Peyer's patch (tissue), 4 donors: ENCODE data around the gene TPD52L2.

Experiments used
- POLR2A ChIP-seq, 2 donors: fragments of 450-650 bp; IDR thresholded peaks; one replicate each; pipeline ENCODE4 v1.5.1; 2017; ENCODE audit warnings: antibody characterized with exemption in 2 of 2, mild to moderate bottlenecking in 2 of 2, moderate library complexity in 2 of 2
- TF ChIP-seq, protein P1 (sequence below), 6 experiments: fragments of 450-650 bp in 4 of 6; fragments of 200-600 bp in 2 of 6; sonication (generic) in 1 of 6; IDR thresholded peaks; one replicate each; pipeline ENCODE4 v1.5.1; 2017 to 2019; ENCODE audit warnings: antibody characterized with exemption in 6 of 6, mild to moderate bottlenecking in 3 of 6, moderate library complexity in 1 of 6

DNA sequence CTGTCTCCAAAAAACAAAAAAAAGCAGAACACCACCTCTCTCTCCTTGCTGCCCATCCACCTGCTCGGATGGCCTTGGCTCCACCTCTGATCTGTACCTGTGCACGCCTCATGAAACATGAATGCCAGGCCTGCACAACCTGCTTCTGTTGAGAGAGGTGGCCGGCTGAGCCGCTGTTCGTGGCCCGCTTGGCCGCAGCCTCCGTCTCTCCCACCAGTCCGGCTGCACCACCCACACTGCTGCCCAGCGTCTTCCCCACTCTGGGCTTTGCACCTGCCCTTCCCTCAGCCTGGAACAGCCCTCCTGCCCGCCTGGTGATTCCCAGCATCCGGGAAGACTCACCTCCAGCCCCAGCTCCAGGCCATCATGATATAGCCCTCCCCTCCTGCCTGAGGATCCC, 21.8 kb upstream of the TPD52L2 start:
- TF ChIP-seq, protein P1, sequence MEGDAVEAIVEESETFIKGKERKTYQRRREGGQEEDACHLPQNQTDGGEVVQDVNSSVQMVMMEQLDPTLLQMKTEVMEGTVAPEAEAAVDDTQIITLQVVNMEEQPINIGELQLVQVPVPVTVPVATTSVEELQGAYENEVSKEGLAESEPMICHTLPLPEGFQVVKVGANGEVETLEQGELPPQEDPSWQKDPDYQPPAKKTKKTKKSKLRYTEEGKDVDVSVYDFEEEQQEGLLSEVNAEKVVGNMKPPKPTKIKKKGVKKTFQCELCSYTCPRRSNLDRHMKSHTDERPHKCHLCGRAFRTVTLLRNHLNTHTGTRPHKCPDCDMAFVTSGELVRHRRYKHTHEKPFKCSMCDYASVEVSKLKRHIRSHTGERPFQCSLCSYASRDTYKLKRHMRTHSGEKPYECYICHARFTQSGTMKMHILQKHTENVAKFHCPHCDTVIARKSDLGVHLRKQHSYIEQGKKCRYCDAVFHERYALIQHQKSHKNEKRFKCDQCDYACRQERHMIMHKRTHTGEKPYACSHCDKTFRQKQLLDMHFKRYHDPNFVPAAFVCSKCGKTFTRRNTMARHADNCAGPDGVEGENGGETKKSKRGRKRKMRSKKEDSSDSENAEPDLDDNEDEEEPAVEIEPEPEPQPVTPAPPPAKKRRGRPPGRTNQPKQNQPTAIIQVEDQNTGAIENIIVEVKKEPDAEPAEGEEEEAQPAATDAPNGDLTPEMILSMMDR (IDR thresholded peaks at IDR 0.05), result no peak
- TF ChIP-seq POLR2A (IDR thresholded peaks at IDR 0.05), result no peak
